GM21515 (cell line): ENCODE measurements around the gene CD300C.
"Not testable (repeated sequence)": the region's sequence is repeated elsewhere in the genome, so short reads cannot be mapped to it uniquely, and the experiment has no call there.

Source experiments
- ATAC-seq: cut with Tn5 transposase; IDR thresholded peaks from one replicate; pipeline ENCODE4 v1.9.1; 2021; ENCODE audit not compliant: unreplicated experiment

Gene CD300C

GRCh38 chr17:74514632-74515334 lies 31.1 kb downstream of the CD300C start:
- no peak for ATAC-seq

GRCh38 chr17:74513987-74514631 lies 31.8 kb downstream of the CD300C start:
- ATAC-seq, result no peak

GRCh38 chr17:74512624-74513091 lies 33.3 kb downstream of the CD300C start:
- peak; percentile 39 for ATAC-seq

- no peak for ATAC-seq
These were observed 33.9 kb downstream of the CD300C start for GRCh38 chr17:74512036-74512435.

GRCh38 chr17:74508156-74508555 lies 37.8 kb downstream of the CD300C start:
- ATAC-seq, result no peak

- not testable (repeated sequence) for ATAC-seq
These were observed 42.0 kb downstream of the CD300C start for GRCh38 chr17:74503949-74504348.

GRCh38 chr17:74502861-74503260 lies 43.1 kb downstream of the CD300C start:
- no peak for ATAC-seq

GRCh38 chr17:74499992-74500391 lies 45.9 kb downstream of the CD300C start:
- ATAC-seq, result no peak

- ATAC-seq, result no peak
These were observed 48.4 kb downstream of the CD300C start for GRCh38 chr17:74497471-74497870.

GRCh38 chr17:74493331-74493833 lies 52.5 kb downstream of the CD300C start:
- no peak for ATAC-seq

- no peak for ATAC-seq
These were observed 54.3 kb downstream of the CD300C start for GRCh38 chr17:74491626-74492025.
